Panc1 (cell line): ENCODE data around the gene SECISBP2.

ENCODE experiments used
- POLR2AphosphoS5 ChIP-seq: IDR thresholded peaks from 2 replicates; pipeline ENCODE4 v1.6.1; 2012; ENCODE audit warnings: mild to moderate bottlenecking, low read depth, low read length, moderate library complexity
- SIN3A ChIP-seq: IDR thresholded peaks from 2 replicates; pipeline ENCODE4 v1.6.1; 2012; ENCODE audit warnings: low read depth, mild to moderate bottlenecking, low read length, moderate library complexity, borderline replicate concordance; ENCODE audit not compliant: insufficient read depth
- TF ChIP-seq, protein P1 (sequence below): fragments of 450-650 bp; IDR thresholded peaks from 2 replicates; pipeline ENCODE4 v1.5.1; 2017; ENCODE audit warnings: mild to moderate bottlenecking

- TF ChIP-seq, protein P1, sequence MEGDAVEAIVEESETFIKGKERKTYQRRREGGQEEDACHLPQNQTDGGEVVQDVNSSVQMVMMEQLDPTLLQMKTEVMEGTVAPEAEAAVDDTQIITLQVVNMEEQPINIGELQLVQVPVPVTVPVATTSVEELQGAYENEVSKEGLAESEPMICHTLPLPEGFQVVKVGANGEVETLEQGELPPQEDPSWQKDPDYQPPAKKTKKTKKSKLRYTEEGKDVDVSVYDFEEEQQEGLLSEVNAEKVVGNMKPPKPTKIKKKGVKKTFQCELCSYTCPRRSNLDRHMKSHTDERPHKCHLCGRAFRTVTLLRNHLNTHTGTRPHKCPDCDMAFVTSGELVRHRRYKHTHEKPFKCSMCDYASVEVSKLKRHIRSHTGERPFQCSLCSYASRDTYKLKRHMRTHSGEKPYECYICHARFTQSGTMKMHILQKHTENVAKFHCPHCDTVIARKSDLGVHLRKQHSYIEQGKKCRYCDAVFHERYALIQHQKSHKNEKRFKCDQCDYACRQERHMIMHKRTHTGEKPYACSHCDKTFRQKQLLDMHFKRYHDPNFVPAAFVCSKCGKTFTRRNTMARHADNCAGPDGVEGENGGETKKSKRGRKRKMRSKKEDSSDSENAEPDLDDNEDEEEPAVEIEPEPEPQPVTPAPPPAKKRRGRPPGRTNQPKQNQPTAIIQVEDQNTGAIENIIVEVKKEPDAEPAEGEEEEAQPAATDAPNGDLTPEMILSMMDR: no peak
- no peak for TF ChIP-seq SIN3A
- no peak for TF ChIP-seq POLR2AphosphoS5
These were observed 9.8 kb downstream of the SECISBP2 start for GRCh38 chr9:89328064-89328463.
